IMR-90 (cell line): ENCODE results near the gene PCBP3. TPM values are rescaled to one million over a fixed set of nuclear protein-coding genes. Genes with fewer than 3 reads are reported as not detected.

ENCODE experiments used
- ATAC-seq: fragments of 200-7000 bp; cut with Tn5 transposase; 2 replicates; pipeline ENCODE4 v1.9.1; 2020; ENCODE audit warnings: low read depth, mild to moderate bottlenecking, moderate library complexity
- BruUV-seq: library from RNA; stranded (reverse); fragments of 400-500 nt; replicated peaks from 2 replicates; lab custom pipeline; 2021; lab: Mats Ljungman, UMichigan
- CTCF ChIA-PET: fragments of 300-600 bp; formaldehyde crosslinking; extraction: SDS; loops from one replicate; lab custom pipeline; 2021; ENCODE audit warnings: antibody characterized with exemption; lab: Yijun Ruan, JAX
- POLR2A ChIA-PET: fragments of 300-600 bp; sonication (Branson Sonifier 250); formaldehyde crosslinking; loops from one replicate; lab custom pipeline; 2022; ENCODE audit warnings: antibody characterized with exemption; ENCODE audit not compliant: unreplicated experiment; lab: Charles Lee
- DNase-seq: peaks from one replicate; pipeline ENCODE4 v3.0.0; 2013
- H2AFZ ChIP-seq: replicated peaks from 2 replicates; pipeline ENCODE3; 2013; ENCODE audit warnings: low read length, mild to moderate bottlenecking; ENCODE audit not compliant: poor library complexity
- H2AK5ac ChIP-seq: 2 replicates; pipeline ENCODE4 v1.6.1; 2013; ENCODE audit warnings: low read depth, low read length, inconsistent platforms
- H2AK9ac ChIP-seq: replicated peaks from 2 replicates; pipeline ENCODE3; 2013; ENCODE audit warnings: mild to moderate bottlenecking, low read depth, low read length, moderate library complexity; ENCODE audit not compliant: poor library complexity
- H2BK120ac ChIP-seq: 2 replicates; pipeline ENCODE4 v1.6.1; 2013; ENCODE audit warnings: low read depth, low read length, inconsistent platforms
- H2BK15ac ChIP-seq: 3 replicates; pipeline ENCODE4 v1.6.1; 2013; ENCODE audit warnings: low read depth, low read length, inconsistent platforms
- H2BK20ac ChIP-seq: 2 replicates; pipeline ENCODE4 v1.6.1; 2013; ENCODE audit warnings: low read depth, mild to moderate bottlenecking, inconsistent platforms, low read length, moderate library complexity
- H2BK5ac ChIP-seq: 2 replicates; pipeline ENCODE4 v1.6.1; 2013; ENCODE audit warnings: mild to moderate bottlenecking, low read depth, low read length, inconsistent platforms; ENCODE audit not compliant: poor library complexity, severe bottlenecking
- H3K14ac ChIP-seq: replicated peaks from 2 replicates; pipeline ENCODE4 v1.6.1; 2013; ENCODE audit warnings: low read depth, low read length, inconsistent platforms
- H3K18ac ChIP-seq: 2 replicates; pipeline ENCODE4 v1.6.1; 2013; ENCODE audit warnings: low read depth, low read length, control low read depth
- H3K23ac ChIP-seq: 2 replicates; pipeline ENCODE4 v1.6.1; 2013; ENCODE audit warnings: low read depth, low read length, inconsistent platforms
- H3K27ac ChIP-seq: 2 replicates; pipeline ENCODE4 v1.5.1; 2013; ENCODE audit warnings: mild to moderate bottlenecking, control low read depth, low read length; ENCODE audit not compliant: insufficient read depth
- H3K27me3 ChIP-seq: 2 replicates; pipeline ENCODE4 v1.6.1; 2013; ENCODE audit warnings: low read length; ENCODE audit not compliant: control insufficient read depth, insufficient read depth
- H3K36me3 ChIP-seq: 2 replicates; pipeline ENCODE4 v1.6.1; 2013; ENCODE audit warnings: low read length, mixed read lengths; ENCODE audit not compliant: control insufficient read depth, insufficient read depth
- H3K4ac ChIP-seq: 2 replicates; pipeline ENCODE4 v1.6.1; 2013; ENCODE audit warnings: low read depth, low read length, inconsistent platforms
- H3K4me1 ChIP-seq: 2 replicates; pipeline ENCODE4 v1.6.1; 2013; ENCODE audit warnings: low read length, mixed read lengths; ENCODE audit not compliant: control insufficient read depth, insufficient read depth
- H3K4me2 ChIP-seq: 2 replicates; pipeline ENCODE4 v1.6.1; 2013; ENCODE audit warnings: low read depth, mild to moderate bottlenecking, control low read depth, low read length, moderate library complexity
- H3K4me3 ChIP-seq: 2 replicates; pipeline ENCODE4 v1.5.1; 2013; ENCODE audit warnings: low read depth, mild to moderate bottlenecking, control low read depth, low read length, moderate library complexity; ENCODE audit not compliant: insufficient read depth
- H3K56ac ChIP-seq: 2 replicates; pipeline ENCODE4 v1.6.1; 2013; ENCODE audit warnings: low read length, inconsistent platforms; ENCODE audit not compliant: insufficient read depth; ENCODE audit errors: extremely low read depth
- H3K79me1 ChIP-seq, 2 experiments: 2 replicates each; pipeline ENCODE4 v1.6.1; 2013; ENCODE audit warnings: low read length in 2 of 2, inconsistent platforms in 1 of 2, low read depth in 1 of 2
- H3K9ac ChIP-seq: 2 replicates; pipeline ENCODE4 v1.6.1; 2013; ENCODE audit warnings: low read depth, low read length, control low read depth
- H3K9me1 ChIP-seq: 2 replicates; pipeline ENCODE4 v1.6.1; 2013; ENCODE audit warnings: low read length, inconsistent platforms; ENCODE audit not compliant: insufficient read depth
- H3K9me3 ChIP-seq: 2 replicates; pipeline ENCODE4 v1.6.1; 2013; ENCODE audit warnings: low read length; ENCODE audit not compliant: control insufficient read depth, insufficient read depth
- H4K20me1 ChIP-seq: 2 replicates; pipeline ENCODE4 v1.6.1; 2013; ENCODE audit warnings: low read length, inconsistent platforms; ENCODE audit not compliant: insufficient read depth
- H4K5ac ChIP-seq: 2 replicates; pipeline ENCODE4 v1.6.1; 2013; ENCODE audit warnings: mild to moderate bottlenecking, low read depth, low read length, control low read depth
- H4K8ac ChIP-seq, 2 experiments: 2 replicates each; pipeline ENCODE4 v1.6.1; 2013; ENCODE audit warnings: low read depth in 2 of 2, low read length in 2 of 2, control low read depth in 1 of 2, inconsistent platforms in 1 of 2
- H4K91ac ChIP-seq: 2 replicates; pipeline ENCODE4 v1.6.1; 2013; ENCODE audit warnings: low read depth, low read length, inconsistent platforms; ENCODE audit not compliant: insufficient read depth
- BHLHE40 ChIP-seq: fragments of 150-350 bp; IDR thresholded peaks from 2 replicates; pipeline ENCODE4 v1.6.1; 2016; ENCODE audit warnings: mild to moderate bottlenecking, low read depth, low read length
- CHD1 ChIP-seq: IDR thresholded peaks from 2 replicates; pipeline ENCODE4 v1.6.1; 2012; ENCODE audit warnings: low read depth, low read length, improper control_type of control experiment
- MAFK ChIP-seq: IDR thresholded peaks from 2 replicates; pipeline ENCODE4 v1.6.1; 2012; ENCODE audit warnings: low read depth, low read length, improper control_type of control experiment
- RAD21 ChIP-seq: IDR thresholded peaks from 2 replicates; pipeline ENCODE4 v1.6.1; 2012; ENCODE audit warnings: low read length, improper control_type of control experiment
- RCOR1 ChIP-seq: IDR thresholded peaks from 2 replicates; pipeline ENCODE4 v1.6.1; 2012; ENCODE audit warnings: mild to moderate bottlenecking, low read length, improper control_type of control experiment; ENCODE audit not compliant: insufficient replicate concordance
- SMC3 ChIP-seq: fragments of 150-350 bp; IDR thresholded peaks from 2 replicates; pipeline ENCODE4 v1.6.1; 2016; ENCODE audit warnings: low read depth, mild to moderate bottlenecking, antibody characterized with exemption, low read length, moderate library complexity
- WGBS, 2 experiments: methylation state at CpG; one replicate each; pipeline versions ENCODE4 v1.1.5 to v1.1.7; 2013; ENCODE audit warnings: missing lambda C conversion rate in 2 of 2; ENCODE audit not compliant: insufficient read length in 1 of 2; ENCODE audit errors: extremely low coverage in 2 of 2; 5-methylcytosine and 5-hydroxymethylcytosine counted together
- dilution Hi-C: fragments of 300-500 bp; cut with HindIII; formaldehyde crosslinking; loops from one replicate; pipeline ENCODE4 v1.14.3; 2018; ENCODE audit warnings: low sequenced_read_pairs; ENCODE audit not compliant: unreplicated experiment
- in situ Hi-C: fragments of 300-500 bp; cut with MboI; formaldehyde crosslinking; loops from 3 replicates; pipeline ENCODE4 v1.14.3; 2019; ENCODE audit warnings: low sequenced_read_pairs, inconsistent platforms, mixed read lengths
- intact Hi-C: fragments of 100-400 bp; cut with micrococcal nuclease; formaldehyde crosslinking; loops from 2 replicates; pipeline ENCODE4 v1.10.0; 2022
- polyA plus RNA-seq, 3 experiments: library from polyadenylated mRNA; depleted of rRNA; stranded (reverse); fragments of >200 nt; gene quantifications; 2 replicates each; pipeline ENCODE4 v1.2.3, GENCODE V29; 2012; ENCODE audit warnings: low replicate concordance in 1 of 3
- total RNA-seq: library from RNA; depleted of rRNA; stranded (reverse); fragments of >200 nt; gene quantifications from 2 replicates; pipeline ENCODE4 v1.2.3, GENCODE V29; 2012
- TF ChIP-seq, protein P1 (sequence below): fragments of 150-350 bp; IDR thresholded peaks from 2 replicates; pipeline ENCODE4 v1.6.1; 2017; ENCODE audit warnings: mild to moderate bottlenecking, antibody characterized with exemption, low read length, low read depth
- TF ChIP-seq, protein P2 (sequence below): conservative IDR thresholded peaks from 2 replicates; pipeline ENCODE4 v1.5.1; 2012; ENCODE audit warnings: mild to moderate bottlenecking, low read depth, low read length, improper control_type of control experiment

The PCBP3 gene
- total and polyA plus RNA-seq, 2 of the 4 experiments (the other 2 are of a cell fraction): 2.9 to 3.9 TPM

DNA sequence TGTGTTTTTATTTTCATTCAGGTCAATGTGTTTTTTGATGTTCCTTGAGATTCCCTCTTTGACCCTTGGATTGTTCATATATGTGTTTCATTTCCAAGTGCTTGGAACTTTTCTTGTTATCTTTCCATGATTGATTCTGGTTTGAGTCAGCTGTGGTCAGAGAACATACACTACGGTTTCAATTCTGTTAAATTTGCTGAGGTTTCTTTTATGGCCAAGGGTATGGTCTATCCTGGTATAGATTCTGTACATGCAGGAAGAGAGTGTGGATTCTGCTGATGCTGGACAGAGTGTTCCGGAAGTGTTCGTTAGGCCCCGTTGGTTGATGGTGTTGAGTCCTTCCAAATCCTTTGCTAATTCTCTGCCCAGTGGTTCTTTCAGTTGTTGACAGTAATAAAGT, 239.6 kb downstream of the PCBP3 start:
- intact Hi-C loops: loop anchor here (5.0 kb wide), 2 partner anchors 39 to 61 kb away; no protein-coding TSS in a partner anchor

More for the DNA sequence above, 239.6 kb downstream of the PCBP3 start:
- H3K9me3 ChIP-seq: no peaks in the 10 kb centered on the region
- no peak overlapping the region for H2BK120ac ChIP-seq
- dilution Hi-C loops (no loop called here), in situ Hi-C loops (no loop called here)
- no peaks in the 10 kb centered on the region for H3K9me1 ChIP-seq
- no peak overlapping the region for H2BK5ac ChIP-seq
- POLR2A ChIA-PET: no interaction called here
- no peak overlapping the region for H4K8ac ChIP-seq
- no peak overlapping the region for H2AFZ ChIP-seq
- no peak overlapping the region for H3K4me2 ChIP-seq
- H2BK15ac ChIP-seq: no peak overlapping the region
- no peak overlapping the region for H3K14ac ChIP-seq
- BruUV-seq: no TSS peak
- CTCF ChIA-PET: interaction anchor here (1.1 kb wide), 1 partner anchor 8 kb away, joined by 3 read pairs; no protein-coding TSS in a partner anchor
- no peak overlapping the region for H3K9ac ChIP-seq
- H4K20me1 ChIP-seq: no peaks in the 10 kb centered on the region
- no peak for ATAC-seq
- H3K27me3 ChIP-seq: no peaks in the 10 kb centered on the region
- H3K36me3 ChIP-seq: no peaks in the 10 kb centered on the region
- no CpG with 5 or more reads among the region's 4 CpGs for WGBS, 2 experiments
- H3K56ac ChIP-seq: no peak overlapping the region
- no peak for DNase-seq
- no peak overlapping the region for H3K18ac ChIP-seq
- H3K4me3 ChIP-seq: no peak overlapping the region
- no peak overlapping the region for H3K23ac ChIP-seq
- H3K4me1 ChIP-seq: peaks cover 14% of the 10 kb centered on the region
- no peak overlapping the region for H2BK20ac ChIP-seq
- no peaks in the 10 kb centered on the region for H3K79me1 ChIP-seq
- H4K91ac ChIP-seq: no peak overlapping the region
- H3K27ac ChIP-seq: no peak overlapping the region
- H4K5ac ChIP-seq: no peak overlapping the region
- no peak overlapping the region for H3K4ac ChIP-seq
- no peak overlapping the region for H2AK9ac ChIP-seq
- no peak overlapping the region for H2AK5ac ChIP-seq
- TF ChIP-seq, protein P1, sequence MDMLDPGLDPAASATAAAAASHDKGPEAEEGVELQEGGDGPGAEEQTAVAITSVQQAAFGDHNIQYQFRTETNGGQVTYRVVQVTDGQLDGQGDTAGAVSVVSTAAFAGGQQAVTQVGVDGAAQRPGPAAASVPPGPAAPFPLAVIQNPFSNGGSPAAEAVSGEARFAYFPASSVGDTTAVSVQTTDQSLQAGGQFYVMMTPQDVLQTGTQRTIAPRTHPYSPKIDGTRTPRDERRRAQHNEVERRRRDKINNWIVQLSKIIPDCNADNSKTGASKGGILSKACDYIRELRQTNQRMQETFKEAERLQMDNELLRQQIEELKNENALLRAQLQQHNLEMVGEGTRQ: no peak
- TF ChIP-seq BHLHE40 (no peak), MAFK (peak; percentile 14; the same call in 1 of the 2 replicates), CHD1 (no peak), RCOR1 (no peak), RAD21 (no peak), SMC3 (no peak)
- TF ChIP-seq, protein P2, sequence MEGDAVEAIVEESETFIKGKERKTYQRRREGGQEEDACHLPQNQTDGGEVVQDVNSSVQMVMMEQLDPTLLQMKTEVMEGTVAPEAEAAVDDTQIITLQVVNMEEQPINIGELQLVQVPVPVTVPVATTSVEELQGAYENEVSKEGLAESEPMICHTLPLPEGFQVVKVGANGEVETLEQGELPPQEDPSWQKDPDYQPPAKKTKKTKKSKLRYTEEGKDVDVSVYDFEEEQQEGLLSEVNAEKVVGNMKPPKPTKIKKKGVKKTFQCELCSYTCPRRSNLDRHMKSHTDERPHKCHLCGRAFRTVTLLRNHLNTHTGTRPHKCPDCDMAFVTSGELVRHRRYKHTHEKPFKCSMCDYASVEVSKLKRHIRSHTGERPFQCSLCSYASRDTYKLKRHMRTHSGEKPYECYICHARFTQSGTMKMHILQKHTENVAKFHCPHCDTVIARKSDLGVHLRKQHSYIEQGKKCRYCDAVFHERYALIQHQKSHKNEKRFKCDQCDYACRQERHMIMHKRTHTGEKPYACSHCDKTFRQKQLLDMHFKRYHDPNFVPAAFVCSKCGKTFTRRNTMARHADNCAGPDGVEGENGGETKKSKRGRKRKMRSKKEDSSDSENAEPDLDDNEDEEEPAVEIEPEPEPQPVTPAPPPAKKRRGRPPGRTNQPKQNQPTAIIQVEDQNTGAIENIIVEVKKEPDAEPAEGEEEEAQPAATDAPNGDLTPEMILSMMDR: no peak
